NCI-H2081 treated with DMSO at 0.1 percent for 48 hours (cell line): ENCODE results near the gene ZDHHC1.
"Not testable (repeated sequence)": the region's sequence is repeated elsewhere in the genome, so short reads cannot be mapped to it uniquely, and the experiment has no call there.

Experiments
- DNase-seq: peaks from one replicate; lab custom pipeline; 2025; lab: John Stamatoyannopoulos, UW

The ZDHHC1 gene

DNA sequence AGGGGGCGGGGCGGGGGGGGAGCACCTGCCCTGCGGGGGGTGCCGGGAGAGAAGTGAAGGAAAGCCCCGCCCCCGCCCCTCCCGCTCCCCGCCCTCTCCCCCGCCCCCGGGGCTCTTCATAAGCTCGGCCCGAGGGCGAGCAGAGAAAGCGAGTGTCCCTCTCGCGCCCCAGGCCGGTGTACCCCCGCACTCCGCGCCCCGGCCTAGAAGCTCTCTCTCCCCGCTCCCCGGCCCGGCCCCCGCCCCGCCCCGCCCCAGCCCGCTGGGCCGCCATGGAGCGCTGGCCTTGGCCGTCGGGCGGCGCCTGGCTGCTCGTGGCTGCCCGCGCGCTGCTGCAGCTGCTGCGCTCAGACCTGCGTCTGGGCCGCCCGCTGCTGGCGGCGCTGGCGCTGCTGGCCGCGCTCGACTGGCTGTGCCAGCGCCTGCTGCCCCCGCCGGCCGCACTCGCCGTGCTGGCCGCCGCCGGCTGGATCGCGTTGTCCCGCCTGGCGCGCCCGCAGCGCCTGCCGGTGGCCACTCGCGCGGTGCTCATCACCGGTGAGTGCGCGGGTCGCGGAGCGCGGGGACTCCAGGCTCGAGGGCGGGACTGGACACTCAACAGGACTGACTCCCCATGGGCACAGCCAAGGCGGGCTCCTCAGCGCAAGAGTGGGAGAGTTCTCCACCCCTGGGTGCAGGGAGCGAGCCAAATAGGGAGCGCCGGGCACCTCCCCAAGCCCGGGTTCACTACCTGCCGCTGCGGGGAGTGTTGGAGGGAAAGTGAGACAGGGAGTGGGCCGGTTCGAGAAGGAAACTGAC, 14.9 kb upstream of the ZDHHC1 start, which contains the start of gene HSD11B2:
Gene HSD11B2 (plus strand): TSS at position 145 of the 798 bp plus-strand sequence. CDS start 128 bp downstream, at position 273.
- no peak for DNase-seq

DNA sequence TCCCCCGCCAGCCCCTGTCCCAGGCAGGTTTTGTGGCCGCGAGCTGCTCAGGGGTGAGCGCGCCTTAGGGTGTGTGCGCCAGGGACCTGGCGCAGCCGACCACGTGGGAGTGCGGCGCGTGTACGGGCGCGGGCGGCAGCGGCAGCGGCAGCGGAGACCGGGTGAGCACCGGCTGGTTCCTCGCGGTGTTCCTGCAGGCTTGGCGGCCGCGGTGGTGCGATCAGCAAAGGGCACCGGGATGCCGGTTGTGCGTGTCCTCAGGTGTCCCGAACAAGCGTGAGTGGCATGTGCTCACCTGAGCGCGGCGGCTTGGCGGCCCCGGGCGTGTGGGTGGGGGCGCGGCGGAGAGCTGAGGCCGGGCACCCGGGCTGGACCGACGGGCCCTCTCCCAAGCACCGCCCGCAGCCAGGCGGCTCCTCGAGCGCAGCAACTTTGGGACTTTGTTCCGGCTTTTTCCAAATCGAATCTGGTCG, 14.3 kb upstream of the ZDHHC1 start:
- DNase-seq, result no peak

DNA sequence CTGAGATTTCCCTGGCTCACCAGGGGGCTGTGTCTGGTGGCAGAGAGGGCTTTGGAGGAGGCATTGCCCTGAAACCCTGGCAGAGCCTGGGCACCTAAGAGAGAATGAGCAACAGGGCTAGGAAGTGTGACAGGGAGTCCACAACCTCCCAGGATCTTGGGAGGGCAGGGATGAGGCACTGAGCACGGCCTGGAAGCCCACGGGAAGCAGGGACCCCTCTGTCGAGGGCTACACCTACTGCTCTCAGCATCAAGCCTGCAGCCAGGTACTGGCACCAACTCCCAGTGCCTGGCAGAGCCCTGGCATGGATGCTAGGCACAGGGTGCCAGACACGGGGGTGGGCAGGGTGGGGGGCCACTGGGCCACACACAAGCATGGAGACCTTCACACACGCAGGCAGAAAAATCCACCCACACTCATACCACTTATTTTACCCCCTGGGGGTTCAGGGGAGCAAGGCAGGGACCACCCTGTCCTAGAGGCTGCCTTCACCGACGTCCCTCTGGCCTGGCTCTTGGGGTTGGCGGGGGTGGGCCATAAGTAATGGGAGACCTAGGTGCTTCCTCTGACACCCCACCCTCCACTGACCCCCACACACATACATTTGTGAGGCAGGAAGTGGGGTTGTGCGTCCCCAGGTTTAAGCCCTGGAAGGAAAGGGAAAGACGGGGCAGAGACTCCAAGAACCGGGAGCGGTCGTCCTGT, 13.7 kb upstream of the ZDHHC1 start:
- no peak for DNase-seq

DNA sequence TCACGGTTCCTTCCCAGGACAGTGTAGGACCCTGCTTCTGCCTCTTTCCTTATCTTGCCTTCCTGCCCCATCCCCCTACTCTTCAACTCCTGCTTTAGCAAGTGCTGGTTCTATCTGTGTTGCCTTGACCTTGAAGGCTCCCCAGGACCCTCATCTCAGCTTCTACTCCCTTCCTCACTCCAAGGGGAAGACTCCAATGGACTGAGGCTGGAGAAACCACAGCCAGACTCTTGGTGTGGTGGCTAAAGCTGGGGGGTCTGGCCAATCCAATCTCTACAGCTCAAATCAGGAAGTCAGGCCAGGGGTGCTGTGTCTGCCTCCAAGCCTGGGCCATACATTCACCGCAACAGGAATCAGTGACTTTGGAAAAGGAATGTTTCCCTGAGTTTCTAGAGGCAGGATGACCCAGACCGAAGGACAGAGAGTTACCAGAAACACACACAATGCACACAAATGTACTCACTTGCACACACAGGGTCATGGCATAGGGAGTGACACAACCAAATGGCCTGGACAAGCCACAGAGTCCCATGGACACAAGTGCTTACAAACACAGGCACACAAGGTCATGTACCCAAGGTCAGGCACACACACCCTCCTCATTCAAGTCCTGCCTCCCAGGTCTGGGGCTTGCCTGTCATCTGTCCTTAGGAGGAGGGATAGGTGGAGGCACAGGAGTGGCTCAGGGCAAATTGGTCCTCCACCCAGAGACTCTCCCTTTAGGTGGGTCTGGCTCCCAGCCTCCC, 12.9 kb upstream of the ZDHHC1 start:
- no peak for DNase-seq

DNA sequence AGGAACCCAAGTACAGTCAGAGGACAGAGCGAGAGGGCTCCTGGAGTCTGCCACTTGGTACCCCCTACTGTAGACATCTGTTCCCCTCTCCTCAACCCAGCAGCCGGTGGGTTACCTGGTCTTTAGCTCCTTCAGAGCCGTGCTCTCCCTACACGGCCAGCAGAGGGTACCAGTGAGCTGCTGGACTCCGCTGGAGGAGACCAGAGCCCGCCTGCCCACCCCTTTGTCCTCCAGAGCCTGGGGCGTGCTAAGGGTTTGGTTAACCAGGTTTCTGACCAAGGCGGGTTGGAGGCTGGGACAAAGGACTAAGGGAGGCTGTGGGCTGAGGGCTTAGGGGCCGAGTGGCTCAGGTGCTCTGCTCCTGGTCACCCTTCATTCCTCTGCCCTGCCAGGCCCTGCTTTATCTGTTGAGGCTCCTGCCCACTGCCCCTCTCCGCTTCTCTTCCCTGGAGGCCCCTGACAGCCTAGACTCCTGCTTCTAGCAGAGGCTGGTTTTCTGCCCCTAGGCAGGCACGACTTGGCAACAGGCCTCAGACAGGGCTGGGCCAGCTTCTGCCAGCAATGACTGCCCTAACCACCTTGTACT, 12.0 kb upstream of the ZDHHC1 start:
- no peak for DNase-seq

DNA sequence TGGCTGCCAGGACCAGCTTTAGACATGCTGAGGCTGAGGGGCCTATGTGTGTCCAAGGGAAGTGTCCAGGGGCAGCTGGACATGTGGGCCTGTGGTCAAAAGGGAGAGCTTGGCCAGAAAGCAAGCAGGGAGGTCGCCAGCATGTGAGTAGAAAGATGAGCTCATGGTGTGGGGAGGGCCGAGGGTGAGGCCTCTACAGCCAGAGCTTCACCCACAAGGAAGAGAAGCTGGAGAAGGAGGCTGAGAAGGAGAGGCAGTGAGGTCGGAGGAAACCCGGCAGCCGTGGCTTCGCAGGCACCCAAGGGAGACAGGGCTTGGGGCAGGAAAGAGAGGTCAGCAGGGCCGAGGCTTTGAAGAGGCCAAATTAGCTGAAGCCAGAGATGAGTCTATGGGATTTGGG, 10.7 kb upstream of the ZDHHC1 start:
- DNase-seq, result no peak

DNA sequence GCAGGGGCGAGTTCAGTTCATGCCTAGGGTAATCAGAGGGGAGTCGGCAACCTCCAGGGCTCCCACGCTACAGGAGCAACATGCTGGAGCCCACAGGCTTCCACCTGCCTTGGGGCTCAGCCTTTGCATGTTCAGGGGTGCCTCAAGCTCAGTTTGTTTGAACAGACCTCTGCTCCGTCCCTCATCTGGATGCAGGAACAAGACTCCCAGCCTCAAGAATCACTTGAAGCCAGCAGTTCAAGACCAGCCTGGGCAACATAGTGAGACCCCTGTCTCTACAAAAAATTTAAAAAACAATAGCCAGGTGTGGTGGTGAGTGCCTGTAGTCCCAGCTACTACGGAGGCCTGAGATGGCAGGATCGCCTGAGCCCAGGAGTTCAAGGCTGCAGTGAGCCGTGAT, 9.7 kb upstream of the ZDHHC1 start:
- no peak for DNase-seq

DNA sequence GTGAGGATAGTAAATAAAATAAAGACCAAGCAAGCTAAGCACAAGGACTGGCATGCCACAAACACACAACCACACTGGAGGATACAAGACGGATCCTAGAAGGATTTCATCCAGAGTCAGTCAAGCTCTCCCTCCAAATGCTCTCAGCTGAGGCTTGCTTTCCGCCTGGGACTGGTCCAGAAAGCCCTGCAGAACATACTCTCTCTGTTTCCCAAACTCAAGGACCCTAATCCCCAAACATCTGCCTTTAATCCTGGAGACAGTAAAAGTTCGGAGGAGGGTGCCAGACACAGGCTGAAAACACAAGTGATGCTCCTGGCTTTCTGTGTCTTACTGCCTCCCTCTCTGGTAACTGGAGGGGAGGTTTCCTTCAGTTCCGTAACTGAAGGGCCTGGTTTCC, 9.3 kb upstream of the ZDHHC1 start:
- DNase-seq, result no peak

DNA sequence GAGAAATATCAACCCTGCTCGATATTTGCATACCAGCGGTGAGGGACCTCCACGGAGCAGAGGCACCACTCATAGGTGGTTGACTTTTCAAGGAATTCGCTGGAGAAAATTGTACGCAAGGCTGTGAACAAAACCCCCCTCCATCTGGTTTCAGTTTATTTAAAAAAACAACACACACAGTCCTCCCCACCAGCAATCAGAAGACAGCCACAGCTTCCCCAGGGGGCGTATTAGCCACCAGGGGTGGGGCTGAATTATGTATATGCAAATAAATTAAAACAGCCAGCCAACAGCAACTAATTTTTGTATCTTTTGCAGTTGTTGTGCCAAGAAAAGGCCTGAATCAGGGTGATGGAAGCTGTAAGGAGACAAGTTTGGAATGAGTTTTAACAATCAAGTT, 8.8 kb upstream of the ZDHHC1 start:
- DNase-seq, result no peak

DNA sequence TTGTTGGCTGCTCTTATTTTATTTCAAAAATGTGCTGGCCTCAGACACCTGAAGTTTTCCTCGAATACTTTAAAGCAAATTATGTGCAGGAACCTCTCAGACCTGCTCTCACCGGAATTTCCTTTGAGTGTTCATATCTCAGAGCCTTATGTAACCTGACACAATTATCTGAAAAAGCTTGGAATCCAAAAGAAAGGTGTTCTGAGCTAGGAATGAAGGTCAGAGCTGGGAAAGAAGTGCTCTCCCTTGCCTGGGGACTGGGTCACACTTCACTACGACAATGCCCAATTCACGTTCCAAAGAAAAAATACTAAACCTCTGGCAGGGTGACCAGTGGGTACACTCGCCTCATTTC, 8.0 kb upstream of the ZDHHC1 start:
- no peak for DNase-seq

DNA sequence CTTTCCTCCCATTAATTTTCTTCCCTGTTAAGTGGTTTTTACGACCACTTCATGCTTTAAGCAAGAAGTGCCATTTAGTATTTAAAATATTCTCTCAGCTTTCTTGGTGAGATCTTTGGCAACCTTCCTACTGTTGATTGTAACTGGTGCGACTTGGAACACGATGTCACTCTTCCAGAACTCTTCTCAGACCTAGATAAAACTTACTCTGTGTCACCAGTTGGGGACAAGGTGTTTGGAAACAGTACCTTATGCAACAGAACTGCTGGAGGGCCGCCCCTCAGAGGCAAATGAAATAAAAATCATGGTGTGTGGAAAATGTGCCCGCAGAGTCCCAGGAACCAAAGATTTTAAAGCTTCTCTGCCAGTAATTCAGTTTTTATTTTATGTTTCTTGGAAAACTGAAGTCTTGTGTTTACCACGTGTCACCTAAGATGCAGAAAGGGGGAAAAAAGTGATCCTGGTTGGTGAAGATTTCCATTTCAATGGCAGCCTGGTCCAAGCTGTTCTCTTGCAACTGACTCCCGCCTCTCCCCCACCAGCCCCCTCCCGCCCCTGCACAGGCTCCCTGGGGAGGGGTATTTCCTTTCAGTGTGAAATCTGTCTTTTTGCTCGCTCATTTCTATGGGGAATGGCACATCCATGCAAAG, 7.5 kb upstream of the ZDHHC1 start:
- DNase-seq, result no peak

DNA sequence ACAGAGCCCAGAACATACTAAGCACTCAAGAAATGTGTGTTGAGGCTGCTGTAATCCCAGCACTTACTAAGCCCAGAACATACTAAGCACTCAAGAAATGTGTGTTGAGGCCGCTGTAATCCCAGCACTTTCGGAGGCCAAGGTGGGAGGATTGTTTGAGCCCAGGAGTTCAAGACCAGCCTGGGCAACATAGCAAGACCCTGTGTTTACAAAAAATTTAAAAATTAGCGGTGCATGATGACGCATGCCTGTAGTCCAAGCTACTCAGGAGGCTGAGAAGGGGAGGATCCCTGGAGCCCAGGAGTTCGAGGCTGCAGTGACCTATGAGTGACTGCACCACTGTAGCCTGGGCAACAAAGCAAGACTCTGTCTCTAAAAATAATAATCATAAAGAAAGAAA, 6.7 kb upstream of the ZDHHC1 start:
- DNase-seq, result no peak

DNA sequence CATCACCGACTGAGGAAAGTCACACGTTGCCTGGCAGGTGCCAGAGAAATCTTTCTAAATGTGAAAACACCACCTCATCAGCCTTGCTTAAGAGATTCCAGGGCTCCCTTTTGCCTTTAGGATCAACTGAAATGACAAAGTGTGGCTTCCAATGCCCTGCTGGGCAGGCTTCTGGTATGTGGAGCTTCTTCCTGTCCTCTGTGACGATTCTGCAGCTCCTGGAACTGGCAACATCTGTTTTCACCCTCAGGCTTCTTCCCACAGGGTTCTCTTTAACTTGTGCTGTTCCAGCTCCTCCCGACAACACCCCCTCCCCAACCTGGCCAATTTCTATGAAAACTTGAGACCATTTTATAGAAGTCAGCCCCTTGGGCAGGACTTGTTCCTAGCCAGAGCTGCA, 4.8 kb upstream of the ZDHHC1 start:
- DNase-seq, result no peak

DNA sequence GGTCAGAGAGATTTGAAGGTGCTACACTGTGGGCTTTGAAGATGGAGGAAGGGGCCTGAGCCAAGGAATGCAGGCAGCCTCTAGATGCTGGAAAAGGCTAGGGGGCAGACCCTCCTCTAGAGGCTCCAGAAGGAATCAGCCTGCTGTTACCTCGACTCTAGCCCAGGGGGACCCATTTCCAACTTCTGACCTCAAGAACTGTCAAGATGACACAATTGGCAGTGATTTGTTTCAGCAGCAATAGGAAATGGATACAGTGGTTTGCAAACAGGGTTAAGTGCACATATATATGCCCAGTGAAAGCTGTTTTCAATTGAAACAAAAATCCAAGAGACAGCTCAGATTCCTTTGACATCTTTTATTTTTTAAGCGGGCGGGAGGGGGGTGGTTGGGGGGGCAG, 3.7 kb upstream of the ZDHHC1 start:
- no peak for DNase-seq

DNA sequence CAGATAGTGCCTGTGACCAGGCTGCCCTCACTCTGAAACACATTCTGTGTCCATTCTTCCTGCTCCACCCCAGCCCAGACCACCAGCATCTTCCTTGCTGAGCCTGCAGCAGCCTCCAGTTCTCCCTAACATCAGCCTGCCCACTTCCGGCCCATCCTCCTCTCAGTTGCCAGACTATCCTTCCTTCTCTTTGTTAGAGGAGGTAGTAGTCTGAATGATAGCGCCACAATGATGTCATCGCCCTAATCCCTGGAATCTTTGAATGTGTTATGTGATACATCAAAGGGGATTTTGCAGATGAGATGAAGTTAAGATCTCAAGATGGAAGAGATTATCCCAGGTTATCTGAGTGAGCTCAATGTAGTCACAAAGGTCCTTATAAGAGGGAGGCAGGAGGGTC, 3.2 kb upstream of the ZDHHC1 start:
- DNase-seq, result no peak

DNA sequence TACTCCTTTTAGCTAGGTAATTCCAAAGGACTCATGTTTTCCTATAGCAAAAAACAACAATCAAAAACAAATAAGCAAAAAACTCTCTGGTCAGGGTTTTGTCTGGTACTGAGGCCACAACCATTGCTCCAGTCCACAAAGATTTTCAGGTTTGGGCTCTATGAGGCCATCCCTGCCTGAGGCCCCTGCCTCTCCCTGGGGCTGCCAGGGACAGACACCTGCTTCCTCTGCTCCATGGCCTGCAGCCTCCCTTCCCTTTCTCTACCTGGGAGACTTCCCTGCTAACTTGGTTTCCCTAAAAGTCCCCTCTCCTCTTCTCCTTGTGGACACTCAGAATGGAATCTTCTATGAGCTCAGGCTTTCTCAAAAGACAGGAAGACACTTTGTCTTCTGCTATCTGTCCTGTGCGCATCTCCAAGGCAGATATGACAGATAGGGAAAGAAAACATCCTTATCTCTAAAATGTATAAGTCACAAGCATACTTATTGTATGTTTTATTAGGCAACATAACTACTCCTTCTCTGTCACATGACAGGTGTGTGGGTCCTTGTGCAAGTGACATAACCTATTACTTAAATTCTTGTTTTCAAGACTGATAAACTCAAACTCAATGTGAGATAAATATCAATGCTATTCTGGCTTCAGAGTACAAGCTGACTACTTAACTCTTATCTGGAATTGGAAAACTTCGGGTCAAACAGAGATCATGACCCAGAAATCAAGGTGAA, 1.2 kb upstream of the ZDHHC1 start:
- DNase-seq, result no peak

DNA sequence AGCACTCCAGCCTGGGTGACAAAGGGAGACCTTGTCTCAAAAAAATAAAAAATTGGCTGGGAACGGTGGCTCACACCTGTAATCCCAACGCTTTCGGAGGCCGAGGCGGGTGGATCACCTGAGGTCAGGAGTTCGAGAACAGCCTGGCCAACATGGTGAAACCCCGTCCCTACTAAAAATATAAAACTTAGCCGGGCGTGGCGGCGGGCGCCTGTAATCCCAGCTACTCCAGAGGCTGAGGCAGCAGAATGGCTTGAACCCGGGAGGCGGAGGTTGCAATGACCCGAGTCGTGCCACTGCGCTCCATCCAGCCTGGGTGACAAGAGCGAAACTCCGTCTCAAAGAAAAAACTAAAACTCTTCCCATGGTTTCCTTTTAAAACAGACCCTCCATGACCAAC, 856 bp downstream of the ZDHHC1 start:
- not testable (repeated sequence) for DNase-seq

DNA sequence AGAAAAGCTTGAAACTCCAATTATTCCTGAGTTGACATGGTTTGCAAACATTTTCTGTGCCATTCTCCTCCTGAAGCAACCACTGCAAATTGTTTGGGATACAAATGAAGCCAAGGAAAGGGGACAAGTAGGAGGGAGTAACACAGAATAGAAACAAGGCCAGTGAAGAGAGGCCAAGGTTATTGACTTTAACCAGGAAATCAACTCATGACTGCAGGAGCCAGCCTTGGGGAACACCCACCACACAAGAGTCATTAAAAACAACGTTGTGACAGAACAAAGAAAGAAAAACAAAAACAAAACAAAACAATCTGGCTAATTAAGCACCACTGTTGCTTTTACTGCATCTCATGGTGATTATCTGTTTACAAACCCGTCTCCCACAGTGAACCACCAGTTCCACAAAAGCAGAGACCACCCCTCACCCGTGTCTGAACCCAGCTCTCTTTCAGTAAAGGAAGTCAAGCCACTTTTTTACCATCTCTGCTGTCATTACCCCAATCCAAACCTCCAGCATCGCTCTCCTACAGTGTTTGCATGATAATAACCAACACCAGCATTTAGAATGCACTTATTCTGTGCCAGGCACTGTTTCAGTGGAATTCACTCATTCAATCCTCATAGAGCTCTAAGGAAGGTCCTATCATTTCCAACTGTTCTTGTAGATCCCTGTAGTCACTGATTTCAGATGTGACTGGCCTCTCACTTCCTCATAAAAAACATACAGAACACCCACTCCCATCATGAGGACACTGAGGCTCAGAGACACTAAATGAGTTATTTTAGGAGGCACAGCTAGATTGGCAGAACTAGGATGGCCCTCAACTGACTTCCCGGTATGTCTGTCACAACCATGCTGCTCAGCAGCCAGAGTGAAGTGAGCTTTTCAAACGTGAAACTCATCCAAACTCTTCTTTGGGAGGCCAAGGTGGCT, 2.0 kb downstream of the ZDHHC1 start:
- DNase-seq, result no peak

DNA sequence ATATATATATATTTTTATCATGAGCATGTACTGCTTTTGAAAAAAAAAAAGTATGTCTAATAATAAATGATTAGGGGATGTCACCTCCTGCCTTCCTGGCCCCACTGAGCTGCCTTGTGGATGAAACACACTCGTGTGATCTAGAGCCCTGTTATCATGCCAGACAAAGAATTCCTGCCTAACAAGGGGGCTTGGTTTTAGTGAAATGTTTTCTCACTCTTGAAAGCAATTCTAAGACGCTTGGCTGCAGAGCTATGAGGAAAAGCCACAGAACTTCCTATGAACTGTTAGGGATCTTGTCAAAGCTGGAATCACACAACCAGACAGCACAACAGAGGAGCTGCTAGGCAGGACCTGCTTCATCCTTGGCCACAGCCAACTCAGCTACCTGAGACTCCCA, 4.0 kb downstream of the ZDHHC1 start:
- no peak for DNase-seq

DNA sequence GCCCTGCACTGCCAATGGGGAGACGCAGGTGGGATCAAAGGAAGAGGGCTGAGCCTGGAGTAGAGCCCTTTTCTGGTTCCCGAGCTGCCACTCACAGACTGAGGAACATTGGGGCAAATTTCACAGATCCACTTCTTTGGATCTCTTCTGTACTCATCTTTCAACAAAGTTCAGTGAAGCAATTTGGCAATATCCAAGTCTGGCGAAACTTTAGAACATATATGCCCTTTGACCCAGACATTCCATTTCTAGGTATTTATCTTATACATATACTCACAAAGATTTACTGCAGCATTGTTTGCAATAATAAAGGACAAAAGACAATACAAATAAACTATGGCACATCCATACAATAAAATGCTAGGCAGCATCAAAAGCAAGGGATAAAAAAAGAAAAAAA, 4.9 kb downstream of the ZDHHC1 start:
- DNase-seq, result no peak
